WTC11 (cell line): ENCODE data around the gene PROCA1. TPM values are rescaled to one million over a fixed set of nuclear protein-coding genes. Genes with fewer than 3 reads are reported as not detected.

Experiments used
- ATAC-seq: fragments of 200-7000 bp; cut with Tn5 transposase; 2 replicates; pipeline ENCODE4 v1.10.0; 2021; ENCODE audit warnings: mild to moderate bottlenecking, moderate library complexity
- CTCF ChIA-PET: fragments of 300-600 bp; sonication (Branson Sonifier 250); formaldehyde crosslinking; loops from one replicate; lab custom pipeline; 2021; ENCODE audit warnings: antibody characterized with exemption; lab: Charles Lee
- POLR2A ChIA-PET: fragments of 350-600 bp; sonication (Branson Sonifier 250); formaldehyde crosslinking; loops from one replicate; lab custom pipeline; 2021; ENCODE audit warnings: antibody characterized with exemption; lab: Charles Lee
- DNase-seq: peaks from one replicate; pipeline ENCODE4 v3.0.0; 2021; ENCODE audit warnings: low spot score
- H3K27ac Mint-ChIP-seq: 2 replicates; pipeline ENCODE4 v1.8.0; 2021; ENCODE audit warnings: mixed read lengths
- H3K27me3 Mint-ChIP-seq: 2 replicates; pipeline ENCODE4 v1.8.0; 2021; ENCODE audit warnings: low read depth, mild to moderate bottlenecking, moderate library complexity, mixed read lengths
- H3K36me3 Mint-ChIP-seq: 2 replicates; pipeline ENCODE4 v1.8.0; 2021; ENCODE audit warnings: mixed read lengths
- H3K4me1 Mint-ChIP-seq: 2 replicates; pipeline ENCODE4 v1.8.0; 2022; ENCODE audit warnings: mixed read lengths
- H3K4me3 Mint-ChIP-seq: 2 replicates; pipeline ENCODE4 v1.8.0; 2021; ENCODE audit warnings: mild to moderate bottlenecking, moderate library complexity, mixed read lengths
- H3K9me3 Mint-ChIP-seq: 2 replicates; pipeline ENCODE4 v1.8.0; 2021; ENCODE audit warnings: mixed read lengths
- ATF1 ChIP-seq: sonication (generic); formaldehyde crosslinking; IDR thresholded peaks from 2 replicates; pipeline ENCODE4 v1.8.1; 2023; ENCODE audit warnings: mild to moderate bottlenecking, moderate library complexity, missing genetic modification reagents
- ATF2 ChIP-seq: sonication (generic); formaldehyde crosslinking; IDR thresholded peaks from 2 replicates; pipeline ENCODE4 v1.8.1; 2022; ENCODE audit warnings: low read depth, missing genetic modification reagents, borderline replicate concordance
- CREB1 ChIP-seq: sonication (generic); formaldehyde crosslinking; IDR thresholded peaks from 2 replicates; pipeline ENCODE4 v1.8.0; 2023; ENCODE audit warnings: mild to moderate bottlenecking, missing genetic modification reagents
- CREM ChIP-seq: sonication (generic); formaldehyde crosslinking; IDR thresholded peaks from 2 replicates; pipeline ENCODE4 v1.8.1; 2022; ENCODE audit warnings: mild to moderate bottlenecking, missing genetic modification reagents, moderate library complexity
- E2F1 ChIP-seq: sonication (generic); formaldehyde crosslinking; IDR thresholded peaks from 2 replicates; pipeline ENCODE4 v1.8.0; 2022; ENCODE audit warnings: mild to moderate bottlenecking, missing genetic modification reagents
- ELF4 ChIP-seq: sonication (generic); formaldehyde crosslinking; IDR thresholded peaks from 2 replicates; pipeline ENCODE4 v1.8.1; 2022; ENCODE audit warnings: low read depth, mild to moderate bottlenecking, moderate library complexity, missing genetic modification reagents
- ESRRA ChIP-seq: sonication (generic); formaldehyde crosslinking; IDR thresholded peaks from 2 replicates; pipeline ENCODE4 v1.8.1; 2022; ENCODE audit warnings: mild to moderate bottlenecking, missing genetic modification reagents, borderline replicate concordance
- FOXK1 ChIP-seq: sonication (generic); formaldehyde crosslinking; IDR thresholded peaks from 2 replicates; pipeline ENCODE4 v1.8.0; 2022; ENCODE audit warnings: mild to moderate bottlenecking, moderate library complexity, missing genetic modification reagents
- FOXP4 ChIP-seq: sonication (generic); formaldehyde crosslinking; IDR thresholded peaks from 2 replicates; pipeline ENCODE4 v1.8.0; 2022; ENCODE audit warnings: mild to moderate bottlenecking, missing genetic modification reagents
- GTF2I ChIP-seq: fragments of 250-450 bp; sonication (Bioruptor Pico); conservative IDR thresholded peaks from 2 replicates; pipeline ENCODE4 v1.4.0; 2021; ENCODE audit warnings: mild to moderate bottlenecking
- JUN ChIP-seq: sonication (generic); formaldehyde crosslinking; IDR thresholded peaks from 2 replicates; pipeline ENCODE4 v1.8.0; 2023; ENCODE audit warnings: mild to moderate bottlenecking, missing genetic modification reagents
- MLX ChIP-seq: sonication (generic); formaldehyde crosslinking; IDR thresholded peaks from 2 replicates; pipeline ENCODE4 v1.8.1; 2023; ENCODE audit warnings: mild to moderate bottlenecking, missing genetic modification reagents, moderate library complexity
- NFE2L1 ChIP-seq: sonication (generic); formaldehyde crosslinking; IDR thresholded peaks from 2 replicates; pipeline ENCODE4 v1.8.1; 2023; ENCODE audit warnings: missing genetic modification reagents
- RORB ChIP-seq: fragments of 250-450 bp; sonication (Bioruptor Pico); IDR thresholded peaks from 2 replicates; pipeline ENCODE4 v1.9.0; 2021; ENCODE audit warnings: mild to moderate bottlenecking
- STAT6 ChIP-seq: sonication (generic); formaldehyde crosslinking; conservative IDR thresholded peaks from 2 replicates; pipeline ENCODE4 v1.8.1; 2023; ENCODE audit warnings: mild to moderate bottlenecking, low read depth, missing genetic modification reagents, moderate library complexity
- ZNF263 ChIP-seq: sonication (generic); formaldehyde crosslinking; IDR thresholded peaks from 2 replicates; pipeline ENCODE4 v1.8.1; 2022; ENCODE audit warnings: low read depth, mild to moderate bottlenecking, moderate library complexity, missing genetic modification reagents
- total RNA-seq: library from RNA; stranded (reverse); gene quantifications from 3 replicates; pipeline ENCODE4 v1.2.3, GENCODE V29; 2021
- TF ChIP-seq, protein P1 (sequence below): sonication (generic); formaldehyde crosslinking; IDR thresholded peaks from 2 replicates; pipeline ENCODE4 v1.8.1; 2022; ENCODE audit warnings: mild to moderate bottlenecking, missing genetic modification reagents, moderate library complexity, borderline replicate concordance
- TF ChIP-seq, protein P2 (sequence below): sonication (generic); formaldehyde crosslinking; IDR thresholded peaks from 2 replicates; pipeline ENCODE4 v1.8.0; 2023; ENCODE audit warnings: mild to moderate bottlenecking, missing genetic modification reagents
- TF ChIP-seq, protein P3 (sequence below): sonication (generic); formaldehyde crosslinking; IDR thresholded peaks from 2 replicates; pipeline ENCODE4 v1.8.1; 2023; ENCODE audit warnings: mild to moderate bottlenecking, missing genetic modification reagents, moderate library complexity

Gene PROCA1
- total RNA-seq, 1 experiment from 2014 or later, result 28.4 TPM

- H3K4me3 Mint-ChIP-seq, result peak within 1 kb of the TSS; percentile 93
- ChIA-PET CTCF (interaction anchor here (0.5 to 12.2 kb wide), 53 partner anchors 7 to 390 kb away, joined by 3 to 541 read pairs (median 9); partner anchors contain the start of genes BLTP2, DHRS13, ERAL1 and FAM222B), POLR2A (interaction anchor here (0.5 to 6.4 kb wide), 25 partner anchors 7 to 390 kb away, joined by 3 to 310 read pairs (median 8); partner anchors contain the start of genes BLTP2, DHRS13, FAM222B and FLOT2)
- H3K9me3 Mint-ChIP-seq, result no peaks in the 10 kb centered on the region
- H3K27me3 Mint-ChIP-seq, result no peaks in the 10 kb centered on the region
- peak; percentile 74 for DNase-seq
- peak within 1 kb of the TSS; percentile 99 for H3K27ac Mint-ChIP-seq
- peaks cover 47% of the 10 kb centered on the region for H3K4me1 Mint-ChIP-seq
- H3K36me3 Mint-ChIP-seq, result peaks cover 33% of the 10 kb centered on the region
- ATAC-seq, result peak; percentile 13
- TF ChIP-seq FOXK1 (CRISPR knock-in tag) (no peak), E2F1 (CRISPR knock-in tag) (0 out of 2 replicates have a peak, but pooled peaks have one; percentile 1)
Observed at GRCh38 chr17:28726226-28726626, 14.5 kb upstream of the PROCA1 start, which contains the start of gene TLCD1. Gene TLCD1, minus strand, starts transcription at chr17:28726233. Its CDS starts 136 bp downstream, at chr17:28726097.

GRCh38 chr17:28725660-28726225 is 14.1 kb upstream of the PROCA1 start:
- peaks cover 38% of the 10 kb centered on the region for H3K36me3 Mint-ChIP-seq
- DNase-seq (peak; percentile 77), ATAC-seq (peak; percentile 43)
- H3K4me3 Mint-ChIP-seq, result peak overlapping the region; percentile 93
- ChIA-PET CTCF (interaction anchor here (0.6 to 12.2 kb wide), 32 partner anchors 9 to 391 kb away, joined by 4 to 541 read pairs (median 12); partner anchors contain the start of genes BLTP2, DHRS13, ERAL1 and FAM222B), POLR2A (interaction anchor here (0.6 to 6.4 kb wide), 12 partner anchors 13 to 454 kb away, joined by 3 to 310 read pairs (median 10); partner anchors contain the start of genes DHRS13, FAM222B, MYO18A and PHF12)
- peaks cover 50% of the 10 kb centered on the region for H3K4me1 Mint-ChIP-seq
- H3K27ac Mint-ChIP-seq, result peak overlapping the region; percentile 98
- H3K9me3 Mint-ChIP-seq, result no peaks in the 10 kb centered on the region
- no peaks in the 10 kb centered on the region for H3K27me3 Mint-ChIP-seq
- TF ChIP-seq STAT6 (CRISPR knock-in tag) (no peak), JUN (CRISPR knock-in tag) (peak; percentile 74), ATF1 (CRISPR knock-in tag) (0 out of 2 replicates have a peak, but pooled peaks have one; percentile 13), FOXP4 (CRISPR knock-in tag) (peak; percentile 91), ELF4 (CRISPR knock-in tag) (no peak), ATF2 (CRISPR knock-in tag) (0 out of 2 replicates have a peak, but pooled peaks have one; percentile 10), RORB (CRISPR knock-in tag) (no peak), ZNF263 (CRISPR knock-in tag) (no peak), CREM (0 out of 2 replicates have a peak, but pooled peaks have one; percentile 53), MLX (CRISPR knock-in tag) (peak; percentile 48; the same call in 1 of the 2 replicates), CREB1 (CRISPR knock-in tag) (peak; percentile 60; the same call in 1 of the 2 replicates), NFE2L1 (no peak), GTF2I (CRISPR knock-in tag) (no peak), ESRRA (CRISPR knock-in tag) (no peak; the same call in 1 of the 2 replicates)
- TF ChIP-seq, protein P1, sequence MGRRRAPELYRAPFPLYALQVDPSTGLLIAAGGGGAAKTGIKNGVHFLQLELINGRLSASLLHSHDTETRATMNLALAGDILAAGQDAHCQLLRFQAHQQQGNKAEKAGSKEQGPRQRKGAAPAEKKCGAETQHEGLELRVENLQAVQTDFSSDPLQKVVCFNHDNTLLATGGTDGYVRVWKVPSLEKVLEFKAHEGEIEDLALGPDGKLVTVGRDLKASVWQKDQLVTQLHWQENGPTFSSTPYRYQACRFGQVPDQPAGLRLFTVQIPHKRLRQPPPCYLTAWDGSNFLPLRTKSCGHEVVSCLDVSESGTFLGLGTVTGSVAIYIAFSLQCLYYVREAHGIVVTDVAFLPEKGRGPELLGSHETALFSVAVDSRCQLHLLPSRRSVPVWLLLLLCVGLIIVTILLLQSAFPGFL (CRISPR knock-in tag), result no peak; the same call in 1 of the 2 replicates
- TF ChIP-seq, protein P2, sequence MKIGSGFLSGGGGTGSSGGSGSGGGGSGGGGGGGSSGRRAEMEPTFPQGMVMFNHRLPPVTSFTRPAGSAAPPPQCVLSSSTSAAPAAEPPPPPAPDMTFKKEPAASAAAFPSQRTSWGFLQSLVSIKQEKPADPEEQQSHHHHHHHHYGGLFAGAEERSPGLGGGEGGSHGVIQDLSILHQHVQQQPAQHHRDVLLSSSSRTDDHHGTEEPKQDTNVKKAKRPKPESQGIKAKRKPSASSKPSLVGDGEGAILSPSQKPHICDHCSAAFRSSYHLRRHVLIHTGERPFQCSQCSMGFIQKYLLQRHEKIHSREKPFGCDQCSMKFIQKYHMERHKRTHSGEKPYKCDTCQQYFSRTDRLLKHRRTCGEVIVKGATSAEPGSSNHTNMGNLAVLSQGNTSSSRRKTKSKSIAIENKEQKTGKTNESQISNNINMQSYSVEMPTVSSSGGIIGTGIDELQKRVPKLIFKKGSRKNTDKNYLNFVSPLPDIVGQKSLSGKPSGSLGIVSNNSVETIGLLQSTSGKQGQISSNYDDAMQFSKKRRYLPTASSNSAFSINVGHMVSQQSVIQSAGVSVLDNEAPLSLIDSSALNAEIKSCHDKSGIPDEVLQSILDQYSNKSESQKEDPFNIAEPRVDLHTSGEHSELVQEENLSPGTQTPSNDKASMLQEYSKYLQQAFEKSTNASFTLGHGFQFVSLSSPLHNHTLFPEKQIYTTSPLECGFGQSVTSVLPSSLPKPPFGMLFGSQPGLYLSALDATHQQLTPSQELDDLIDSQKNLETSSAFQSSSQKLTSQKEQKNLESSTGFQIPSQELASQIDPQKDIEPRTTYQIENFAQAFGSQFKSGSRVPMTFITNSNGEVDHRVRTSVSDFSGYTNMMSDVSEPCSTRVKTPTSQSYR (CRISPR knock-in tag), result peak; percentile 36; the same call in 1 of the 2 replicates
- TF ChIP-seq, protein P3, sequence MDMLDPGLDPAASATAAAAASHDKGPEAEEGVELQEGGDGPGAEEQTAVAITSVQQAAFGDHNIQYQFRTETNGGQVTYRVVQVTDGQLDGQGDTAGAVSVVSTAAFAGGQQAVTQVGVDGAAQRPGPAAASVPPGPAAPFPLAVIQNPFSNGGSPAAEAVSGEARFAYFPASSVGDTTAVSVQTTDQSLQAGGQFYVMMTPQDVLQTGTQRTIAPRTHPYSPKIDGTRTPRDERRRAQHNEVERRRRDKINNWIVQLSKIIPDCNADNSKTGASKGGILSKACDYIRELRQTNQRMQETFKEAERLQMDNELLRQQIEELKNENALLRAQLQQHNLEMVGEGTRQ, result no peak; the same call in 1 of the 2 replicates
